Spleen (tissue), 7 donors: ENCODE results near the gene SH3GLB1.

Experiments used
- POLR2AphosphoS5 ChIP-seq, 3 donors: sonication (generic); formaldehyde crosslinking; IDR thresholded peaks; one replicate each; pipeline ENCODE4 v1.5.1; 2017; ENCODE audit warnings: antibody characterized with exemption in 3 of 3
- TF ChIP-seq, protein P1 (sequence below), 11 experiments: fragments of 200-600 bp in 7 of 11; fragments of 450-650 bp in 4 of 11; sonication (generic) in 4 of 11; IDR thresholded peaks in 8 of 11; conservative IDR thresholded peaks in 3 of 11; 1 replicate in 7 of 11; 2 replicates in 4 of 11; pipeline versions ENCODE4 v1.4.0 to v1.8.0; 2016 to 2021; ENCODE audit warnings: antibody characterized with exemption in 11 of 11, inconsistent platforms in 4 of 11, mild to moderate bottlenecking in 1 of 11
- donor health status: DM: no; HTN: no; CAD: no; lungs with moderate emphysema.
- donor health status: DM: no; HTN: no; CAD: no.
- donor health status: DM: no; HTN: no; CAD: no.

DNA sequence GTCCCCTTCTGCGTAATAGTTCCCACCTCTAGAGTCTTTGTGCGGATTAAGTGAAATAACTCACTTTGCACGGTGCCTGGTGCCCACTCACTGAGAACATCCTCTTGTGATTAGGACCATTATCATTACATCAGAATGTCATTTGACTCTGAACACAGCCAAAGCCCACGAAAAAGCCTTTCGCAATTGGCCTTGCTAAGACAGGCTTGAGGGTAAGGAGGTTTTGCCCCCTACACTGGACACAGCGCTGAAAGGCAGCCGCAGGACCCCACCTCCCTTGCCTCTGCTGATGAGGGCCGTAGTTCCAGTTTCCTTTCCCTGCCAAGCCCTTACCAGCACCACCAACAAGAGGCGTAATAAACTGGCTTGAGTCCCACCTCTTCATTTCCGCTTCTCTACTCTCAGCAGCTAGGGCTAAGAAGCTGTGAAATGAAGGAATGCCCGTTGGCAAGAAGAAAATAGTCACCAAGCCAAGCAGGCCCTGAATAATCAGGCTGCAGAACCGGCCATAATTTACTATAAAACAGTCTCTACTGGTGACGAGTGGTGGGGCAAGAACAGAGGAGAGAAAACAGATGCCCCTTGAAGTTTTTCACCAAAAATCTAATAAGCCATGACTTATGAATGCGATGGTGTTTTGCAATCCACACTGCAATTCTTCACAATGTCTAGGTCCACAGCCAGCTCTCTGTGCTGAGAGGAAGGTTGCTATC is 53.1 kb downstream of the SH3GLB1 start:
- TF ChIP-seq, protein P1, sequence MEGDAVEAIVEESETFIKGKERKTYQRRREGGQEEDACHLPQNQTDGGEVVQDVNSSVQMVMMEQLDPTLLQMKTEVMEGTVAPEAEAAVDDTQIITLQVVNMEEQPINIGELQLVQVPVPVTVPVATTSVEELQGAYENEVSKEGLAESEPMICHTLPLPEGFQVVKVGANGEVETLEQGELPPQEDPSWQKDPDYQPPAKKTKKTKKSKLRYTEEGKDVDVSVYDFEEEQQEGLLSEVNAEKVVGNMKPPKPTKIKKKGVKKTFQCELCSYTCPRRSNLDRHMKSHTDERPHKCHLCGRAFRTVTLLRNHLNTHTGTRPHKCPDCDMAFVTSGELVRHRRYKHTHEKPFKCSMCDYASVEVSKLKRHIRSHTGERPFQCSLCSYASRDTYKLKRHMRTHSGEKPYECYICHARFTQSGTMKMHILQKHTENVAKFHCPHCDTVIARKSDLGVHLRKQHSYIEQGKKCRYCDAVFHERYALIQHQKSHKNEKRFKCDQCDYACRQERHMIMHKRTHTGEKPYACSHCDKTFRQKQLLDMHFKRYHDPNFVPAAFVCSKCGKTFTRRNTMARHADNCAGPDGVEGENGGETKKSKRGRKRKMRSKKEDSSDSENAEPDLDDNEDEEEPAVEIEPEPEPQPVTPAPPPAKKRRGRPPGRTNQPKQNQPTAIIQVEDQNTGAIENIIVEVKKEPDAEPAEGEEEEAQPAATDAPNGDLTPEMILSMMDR (IDR thresholded peaks at IDR 0.05 in 8 of 11, conservative IDR thresholded peaks at IDR 0.05 in 3 of 11) = no peak
- no peak for TF ChIP-seq POLR2AphosphoS5 (IDR thresholded peaks at IDR 0.05)
